ENCODE data around the gene FOXO1.

FOXO1 gene

GRCh38 chr13:40572961-40573360 lies 93.5 kb downstream of the FOXO1 start:
- no peak for DNase-seq

GRCh38 chr13:40571338-40571963 lies 95.0 kb downstream of the FOXO1 start:
- DNase-seq, result no peak

GRCh38 chr13:40570930-40571329 lies 95.5 kb downstream of the FOXO1 start:
- no peak for DNase-seq

- DNase-seq, result no peak
These were observed 97.5 kb downstream of the FOXO1 start for GRCh38 chr13:40569024-40569350.

GRCh38 chr13:40568246-40569023 lies 98.0 kb downstream of the FOXO1 start:
- DNase-seq, result no peak

GRCh38 chr13:40566811-40567210 lies 99.6 kb downstream of the FOXO1 start:
- DNase-seq, result no peak

- no peak for DNase-seq
These were observed 100.9 kb downstream of the FOXO1 start for GRCh38 chr13:40565282-40566148.

GRCh38 chr13:40564342-40565001 lies 102.0 kb downstream of the FOXO1 start:
- no peak for DNase-seq

- DNase-seq, result peak; percentile 39
These were observed 102.9 kb downstream of the FOXO1 start for GRCh38 chr13:40563350-40564125.

GRCh38 chr13:40562975-40563349 lies 103.5 kb downstream of the FOXO1 start:
- no peak for DNase-seq

GRCh38 chr13:40559915-40560314 lies 106.5 kb downstream of the FOXO1 start:
- DNase-seq, result no peak

- no peak for DNase-seq
These were observed 107.8 kb downstream of the FOXO1 start for GRCh38 chr13:40558656-40559055.

- DNase-seq, result no peak
These were observed 110.0 kb downstream of the FOXO1 start for GRCh38 chr13:40556453-40556852.

- DNase-seq, result no peak
These were observed 113.1 kb downstream of the FOXO1 start for GRCh38 chr13:40553356-40553755.

- DNase-seq, result no peak
These were observed 113.5 kb downstream of the FOXO1 start for GRCh38 chr13:40552895-40553294.

- DNase-seq, result no peak
These were observed 116.3 kb downstream of the FOXO1 start for GRCh38 chr13:40550130-40550529.

- no peak for DNase-seq
These were observed 116.8 kb downstream of the FOXO1 start for GRCh38 chr13:40549500-40550094.

GRCh38 chr13:40547591-40548315 lies 118.7 kb downstream of the FOXO1 start:
- no peak for DNase-seq

GRCh38 chr13:40546047-40546446 lies 120.4 kb downstream of the FOXO1 start:
- DNase-seq, result no peak

- no peak for DNase-seq
These were observed 126.0 kb downstream of the FOXO1 start for GRCh38 chr13:40540328-40541044.
